A549 treated with ZK216348 at 1 μM for 4 hours (cell line): ENCODE measurements around the gene DYNC2I2. TPM values are rescaled to one million over a fixed set of nuclear protein-coding genes. Genes with fewer than 3 reads are reported as not detected.

Source experiments
- total RNA-seq: library from RNA; stranded (reverse); fragments of 200-300 nt; extraction: Qiagen RNA extraction; gene quantifications from 5 replicates; pipeline ENCODE4 v1.2.3, GENCODE V29; 2022; ENCODE audit warnings: low read depth

The DYNC2I2 gene
- total RNA-seq, result 71.7 to 143 TPM (median 132 TPM) in 5 replicates

GRCh38 chr9:128656416-128657343, at the start of gene DYNC2I2:
DYNC2I2 (minus strand) TSS chr9:128656847; CDS start chr9:128656726, 121 bp downstream.

GRCh38 chr9:128702445-128702948, 45.9 kb upstream of the DYNC2I2 start, which contains the start of gene PKN3:
PKN3 (plus strand) TSS chr9:128702503; CDS start chr9:128702916, 413 bp downstream.

GRCh38 chr9:128688501-128689292, 32.0 kb upstream of the DYNC2I2 start, which contains the start of gene SET:
SET (plus strand) TSS chr9:128689222; CDS start chr9:128689583, 361 bp downstream.

Other genes with a start within 250 kb of the DYNC2I2 start
- 30.7 to 46.8 TPM (median 37.4 TPM) in 5 replicates for gene CERCAM, start 236.0 kb downstream of the DYNC2I2 start, total RNA-seq
- 26.8 to 29.4 TPM (median 28.0 TPM) in 5 replicates for gene ODF2, start 200.8 kb downstream of the DYNC2I2 start, total RNA-seq
- 29.1 to 33.7 TPM (median 30.7 TPM) in 5 replicates for gene GLE1, start 152.1 kb downstream of the DYNC2I2 start, total RNA-seq
- 121 to 167 TPM (median 157 TPM) in 5 replicates for gene SPTAN1, start 104.3 kb downstream of the DYNC2I2 start, total RNA-seq
- gene SET, start 32.4 kb upstream of the DYNC2I2 start, total RNA-seq, result 388 to 686 TPM (median 407 TPM) in 5 replicates
- gene PKN3, start 45.7 kb upstream of the DYNC2I2 start, total RNA-seq, result 12.3 to 20.6 TPM (median 18.0 TPM) in 5 replicates
- gene ZDHHC12, start 67.3 kb upstream of the DYNC2I2 start, total RNA-seq, result 49.6 to 96.9 TPM (median 93.3 TPM) in 5 replicates
- 8.7 to 18.4 TPM (median 15.1 TPM) in 5 replicates for gene ZER1, start 115.1 kb upstream of the DYNC2I2 start, total RNA-seq
- 17.6 to 23.5 TPM (median 21.1 TPM) in 5 replicates for gene TBC1D13, start 130.4 kb upstream of the DYNC2I2 start, total RNA-seq
- 12.2 to 33.5 TPM (median 32.5 TPM) in 5 replicates for gene ENDOG, start 161.7 kb upstream of the DYNC2I2 start, total RNA-seq
- 24.0 to 44.2 TPM (median 37.4 TPM) in 5 replicates for gene SPOUT1, start 172.9 kb upstream of the DYNC2I2 start, total RNA-seq
- 8.1 to 10.6 TPM (median 10.2 TPM) in 5 replicates for gene KYAT1, start 225.1 kb upstream of the DYNC2I2 start, total RNA-seq
- gene LRRC8A, start 225.3 kb upstream of the DYNC2I2 start, total RNA-seq, result 46.3 to 82.4 TPM (median 75.0 TPM) in 5 replicates